ENCODE results near the gene ABL1. TPM values are rescaled to one million over a fixed set of nuclear protein-coding genes. Genes with fewer than 3 reads are reported as not detected.

The ABL1 gene
- total and polyA plus RNA-seq, 4 donors, result 12.8 to 98.7 (median 65.1) TPM

DNA sequence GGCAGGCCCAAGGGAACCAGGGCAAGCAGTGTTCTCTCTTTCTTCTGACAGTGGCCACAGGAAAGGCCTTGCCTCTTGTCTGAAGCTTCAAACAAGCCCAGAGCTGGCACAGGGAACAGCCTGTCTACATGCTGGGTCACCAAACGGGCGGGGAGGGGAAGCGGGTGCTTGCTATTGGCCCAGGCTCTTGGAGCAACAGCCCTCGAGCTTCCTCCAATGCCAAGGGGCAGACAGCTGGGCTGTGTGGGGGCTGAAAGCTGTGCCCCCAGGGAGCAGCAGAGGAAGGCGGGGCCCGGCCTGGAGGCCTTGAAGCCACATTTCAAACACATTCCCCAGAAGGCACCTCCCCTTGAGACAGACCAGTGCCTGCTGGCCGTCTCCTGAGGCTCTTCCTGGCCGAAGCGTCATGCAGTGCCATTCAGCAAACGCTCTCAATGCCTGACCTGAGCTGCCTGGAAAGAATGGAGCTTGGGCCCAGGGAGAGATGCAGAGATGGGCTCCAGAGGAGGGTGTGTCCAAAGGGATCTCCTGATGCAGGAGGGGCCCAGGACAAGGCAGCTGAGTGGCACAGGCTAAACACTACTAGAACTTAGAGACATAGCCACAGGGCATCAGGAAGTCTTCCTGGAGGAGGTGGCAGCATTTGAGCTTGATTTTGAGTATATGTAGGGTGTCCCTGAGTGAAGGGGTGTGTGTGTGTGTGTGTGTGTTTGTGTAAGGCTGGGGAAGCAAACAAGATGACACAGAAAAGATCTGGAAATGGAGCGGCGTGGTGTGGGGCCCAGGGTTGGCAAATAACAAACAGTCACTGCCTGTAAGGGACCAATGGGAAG is 101.4 kb downstream of the ABL1 start:
- ATAC-seq (ENCODE audit: low FRiP score), result peak; percentile 56
- Histone ChIP-seq H3K36me3 (ENCODE audit: control insufficient read depth in 1 of 2, insufficient read depth in 2 of 2, low read length in 1 of 2) (no peaks in the 10 kb centered on the region), H3K27ac (ENCODE audit: low read depth in 1 of 2, low read length in 2 of 2) (no peak overlapping the region), H3K4me1 (ENCODE audit: control insufficient read depth in 1 of 2, insufficient read depth in 2 of 2, low read length in 2 of 2) (no peaks in the 10 kb centered on the region), H3K4me3 (ENCODE audit: low read length in 2 of 2) (no peak overlapping the region), H3K9me3 (ENCODE audit: control insufficient read depth, low read length) (no peaks in the 10 kb centered on the region), H3K27me3 (ENCODE audit: control insufficient read depth in 1 of 2, insufficient read depth in 2 of 2, low read length in 1 of 2) (no peaks in the 10 kb centered on the region)
- peak in 1 of 2 donors; percentile 79 for DNase-seq
- intact Hi-C loops (cut with DNase I), result no loop called here
- 21 to 23% methylated on average over 11 to 12 of the region's 12 CpGs for WGBS, 2 donors

Other genes with a start within 250 kb of the ABL1 start
- gene PRDM12, start 170.7 kb upstream of the ABL1 start, total RNA-seq, result not detected
- gene PRDM12, start 170.7 kb upstream of the ABL1 start, polyA plus RNA-seq, result not detected
- 10 to 100 TPM; 18.7 to 20.2 TPM for gene EXOSC2, start 141.5 kb upstream of the ABL1 start, total RNA-seq
- gene EXOSC2, start 141.5 kb upstream of the ABL1 start, polyA plus RNA-seq, result 10 to 100 TPM in 1 of 2 donors, 1 to 10 TPM in 1; 9.5 to 17.0 TPM
- not detected for gene QRFP, start 61.6 kb downstream of the ABL1 start, total RNA-seq
- gene QRFP, start 61.6 kb downstream of the ABL1 start, polyA plus RNA-seq, result not detected
- not detected for gene FIBCD1, start 104.0 kb downstream of the ABL1 start, total RNA-seq
- under 1 TPM in 1 of 2 donors, not detected in 1; 0.13 TPM for gene FIBCD1, start 104.0 kb downstream of the ABL1 start, polyA plus RNA-seq
- gene LAMC3, start 173.9 kb downstream of the ABL1 start, total RNA-seq, result under 1 TPM; 0.32 to 0.39 TPM
- gene LAMC3, start 173.9 kb downstream of the ABL1 start, polyA plus RNA-seq, result 1 to 10 TPM; 1.1 to 1.3 TPM

Measured in aorta (tissue), 5 donors.